HepG2 (cell line): ENCODE measurements around the gene ZKSCAN5. TPM values are rescaled to one million over a fixed set of nuclear protein-coding genes. Genes with fewer than 3 reads are reported as not detected.

Experiments
- CHD2 ChIP-seq: IDR thresholded peaks from 2 replicates; pipeline ENCODE4 v1.6.1; 2011; ENCODE audit warnings: low read depth, low read length, improper control_type of control experiment
- HCFC1 ChIP-seq: fragments of 150-350 bp; IDR thresholded peaks from 2 replicates; pipeline ENCODE4 v1.6.1; 2014; ENCODE audit warnings: low read depth, low read length
- KMT2A ChIP-seq: sonication (generic); formaldehyde crosslinking; IDR thresholded peaks from 2 replicates; pipeline ENCODE4 v1.4.0; 2020; ENCODE audit warnings: missing genetic modification reagents
- PCBP2 ChIP-seq: fragments of 200-400 bp; formaldehyde crosslinking; optimal IDR thresholded peaks from 2 replicates; pipeline ENCODE3; 2018; ENCODE audit warnings: low read length, low read depth; ENCODE audit not compliant: poor library complexity, severe bottlenecking
- TAF1 ChIP-seq: sonication (generic); formaldehyde crosslinking; IDR thresholded peaks from 2 replicates; pipeline ENCODE4 v1.4.0; 2020; ENCODE audit warnings: missing genetic modification reagents
- THAP11 ChIP-seq: IDR thresholded peaks from 2 replicates; pipeline ENCODE4 v1.6.1; 2016; ENCODE audit warnings: missing biosample characterization, missing genetic modification reagents
- ZFP62 ChIP-seq: sonication (generic); formaldehyde crosslinking; IDR thresholded peaks from 2 replicates; pipeline ENCODE4 v1.4.0; 2020; ENCODE audit warnings: missing genetic modification reagents
- ZNF615 ChIP-seq: sonication (generic); formaldehyde crosslinking; IDR thresholded peaks from 2 replicates; pipeline ENCODE4 v1.5.0; 2020; ENCODE audit warnings: mild to moderate bottlenecking, missing genetic modification reagents, borderline replicate concordance
- ZNF788 ChIP-seq: sonication (generic); formaldehyde crosslinking; IDR thresholded peaks from 2 replicates; pipeline ENCODE4 v1.5.0; 2020; ENCODE audit warnings: mild to moderate bottlenecking, missing genetic modification reagents, borderline replicate concordance
- ZZZ3 ChIP-seq: sonication (generic); formaldehyde crosslinking; IDR thresholded peaks from 2 replicates; pipeline ENCODE4 v1.4.0; 2020; ENCODE audit warnings: missing genetic modification reagents, mild to moderate bottlenecking, borderline replicate concordance
- polyA plus RNA-seq, 8 experiments: library from polyadenylated mRNA; depleted of rRNA in 3 of 8; stranded (reverse) in 7 of 8; unstranded in 1 of 8; fragments of >200 nt; fragmentation: Illumina TruSeq in 4 of 8; extraction: Trizol in 4 of 8; gene quantifications; 2 replicates each; pipeline versions ENCODE4 v1.2.1 to v1.2.3, GENCODE V29; 2011 to 2016; ENCODE audit warnings: low read depth in 4 of 8, missing spikeins in 1 of 8, mixed read lengths in 1 of 8; ENCODE audit not compliant: insufficient read depth in 1 of 8
- total RNA-seq, 5 experiments: library from RNA; depleted of rRNA; stranded (reverse); fragments of >200 nt; fragmentation: Illumina TruSeq; extraction: Trizol; gene quantifications; 2 replicates each; pipeline ENCODE4 v1.2.3, GENCODE V29; 2016; ENCODE audit warnings: low read depth in 1 of 5
- TF ChIP-seq, protein P1 (sequence below): sonication (generic); formaldehyde crosslinking; IDR thresholded peaks from 2 replicates; pipeline ENCODE4 v1.4.0; 2020; ENCODE audit warnings: missing genetic modification reagents
- TF ChIP-seq, protein P2 (sequence below): sonication (generic); formaldehyde crosslinking; IDR thresholded peaks from 2 replicates; pipeline ENCODE4 v1.8.1; 2022; ENCODE audit warnings: low read depth, mild to moderate bottlenecking, missing genetic modification reagents
- TF ChIP-seq, protein P3 (sequence below): sonication (generic); formaldehyde crosslinking; IDR thresholded peaks from 2 replicates; pipeline ENCODE4 v1.5.1; 2020; ENCODE audit warnings: mild to moderate bottlenecking, missing genetic modification reagents, moderate library complexity
- TF ChIP-seq, protein P4 (sequence below): sonication (generic); formaldehyde crosslinking; IDR thresholded peaks from 2 replicates; pipeline ENCODE4 v1.5.0; 2020; ENCODE audit warnings: missing genetic modification reagents, mild to moderate bottlenecking, borderline replicate concordance

The ZKSCAN5 gene
- total and polyA plus RNA-seq, 2 of the 13 experiments (the other 11 are each of a cell fraction or from before 2014, with no cell fraction given): 5.5 to 11.7 TPM

DNA sequence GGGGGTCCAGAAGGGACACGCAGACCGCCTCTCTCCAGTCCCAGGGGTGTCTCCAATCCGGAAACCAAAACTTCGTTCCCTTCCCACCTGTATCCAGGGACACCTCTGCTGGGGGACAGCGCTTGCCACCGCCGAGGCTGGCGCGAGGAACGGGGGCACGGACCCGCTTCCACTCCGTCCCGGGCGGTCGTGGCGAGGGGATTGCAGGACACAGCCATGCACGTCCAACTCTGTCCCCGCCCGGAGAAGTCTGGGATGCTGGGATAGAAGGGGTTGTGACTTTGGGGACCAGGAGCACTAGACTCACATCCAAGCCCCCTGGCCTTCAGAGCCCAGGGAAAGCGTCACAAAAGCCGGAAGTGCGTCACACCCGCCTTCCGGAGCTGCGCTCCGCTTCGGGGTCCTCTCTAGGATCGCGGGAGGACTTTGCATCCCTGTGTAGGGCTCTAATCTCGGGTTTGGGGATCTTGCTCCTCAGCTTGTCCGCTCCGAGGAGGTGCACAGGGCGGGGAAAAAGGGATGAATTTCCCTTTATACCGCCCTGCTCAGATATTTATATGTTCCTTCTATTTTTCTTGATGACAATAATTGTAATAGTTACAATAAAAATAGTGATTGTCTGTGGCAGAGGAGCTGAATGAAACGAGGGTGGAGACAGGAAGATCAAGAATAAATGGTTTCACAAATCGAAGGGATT is 47.5 kb downstream of the ZKSCAN5 start, which contains the start of gene FAM200A (continued):
- TF ChIP-seq, protein P1, sequence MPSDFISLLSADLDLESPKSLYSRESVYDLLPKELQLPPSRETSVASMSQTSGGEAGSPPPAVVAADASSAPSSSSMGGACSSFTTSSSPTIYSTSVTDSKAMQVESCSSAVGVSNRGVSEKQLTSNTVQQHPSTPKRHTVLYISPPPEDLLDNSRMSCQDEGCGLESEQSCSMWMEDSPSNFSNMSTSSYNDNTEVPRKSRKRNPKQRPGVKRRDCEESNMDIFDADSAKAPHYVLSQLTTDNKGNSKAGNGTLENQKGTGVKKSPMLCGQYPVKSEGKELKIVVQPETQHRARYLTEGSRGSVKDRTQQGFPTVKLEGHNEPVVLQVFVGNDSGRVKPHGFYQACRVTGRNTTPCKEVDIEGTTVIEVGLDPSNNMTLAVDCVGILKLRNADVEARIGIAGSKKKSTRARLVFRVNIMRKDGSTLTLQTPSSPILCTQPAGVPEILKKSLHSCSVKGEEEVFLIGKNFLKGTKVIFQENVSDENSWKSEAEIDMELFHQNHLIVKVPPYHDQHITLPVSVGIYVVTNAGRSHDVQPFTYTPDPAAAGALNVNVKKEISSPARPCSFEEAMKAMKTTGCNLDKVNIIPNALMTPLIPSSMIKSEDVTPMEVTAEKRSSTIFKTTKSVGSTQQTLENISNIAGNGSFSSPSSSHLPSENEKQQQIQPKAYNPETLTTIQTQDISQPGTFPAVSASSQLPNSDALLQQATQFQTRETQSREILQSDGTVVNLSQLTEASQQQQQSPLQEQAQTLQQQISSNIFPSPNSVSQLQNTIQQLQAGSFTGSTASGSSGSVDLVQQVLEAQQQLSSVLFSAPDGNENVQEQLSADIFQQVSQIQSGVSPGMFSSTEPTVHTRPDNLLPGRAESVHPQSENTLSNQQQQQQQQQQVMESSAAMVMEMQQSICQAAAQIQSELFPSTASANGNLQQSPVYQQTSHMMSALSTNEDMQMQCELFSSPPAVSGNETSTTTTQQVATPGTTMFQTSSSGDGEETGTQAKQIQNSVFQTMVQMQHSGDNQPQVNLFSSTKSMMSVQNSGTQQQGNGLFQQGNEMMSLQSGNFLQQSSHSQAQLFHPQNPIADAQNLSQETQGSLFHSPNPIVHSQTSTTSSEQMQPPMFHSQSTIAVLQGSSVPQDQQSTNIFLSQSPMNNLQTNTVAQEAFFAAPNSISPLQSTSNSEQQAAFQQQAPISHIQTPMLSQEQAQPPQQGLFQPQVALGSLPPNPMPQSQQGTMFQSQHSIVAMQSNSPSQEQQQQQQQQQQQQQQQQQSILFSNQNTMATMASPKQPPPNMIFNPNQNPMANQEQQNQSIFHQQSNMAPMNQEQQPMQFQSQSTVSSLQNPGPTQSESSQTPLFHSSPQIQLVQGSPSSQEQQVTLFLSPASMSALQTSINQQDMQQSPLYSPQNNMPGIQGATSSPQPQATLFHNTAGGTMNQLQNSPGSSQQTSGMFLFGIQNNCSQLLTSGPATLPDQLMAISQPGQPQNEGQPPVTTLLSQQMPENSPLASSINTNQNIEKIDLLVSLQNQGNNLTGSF (CRISPR knock-in tag): no peak
- TF ChIP-seq ZNF788 (CRISPR knock-in tag): peak; percentile 63; the same call in 1 of the 2 replicates
- TF ChIP-seq, protein P2, sequence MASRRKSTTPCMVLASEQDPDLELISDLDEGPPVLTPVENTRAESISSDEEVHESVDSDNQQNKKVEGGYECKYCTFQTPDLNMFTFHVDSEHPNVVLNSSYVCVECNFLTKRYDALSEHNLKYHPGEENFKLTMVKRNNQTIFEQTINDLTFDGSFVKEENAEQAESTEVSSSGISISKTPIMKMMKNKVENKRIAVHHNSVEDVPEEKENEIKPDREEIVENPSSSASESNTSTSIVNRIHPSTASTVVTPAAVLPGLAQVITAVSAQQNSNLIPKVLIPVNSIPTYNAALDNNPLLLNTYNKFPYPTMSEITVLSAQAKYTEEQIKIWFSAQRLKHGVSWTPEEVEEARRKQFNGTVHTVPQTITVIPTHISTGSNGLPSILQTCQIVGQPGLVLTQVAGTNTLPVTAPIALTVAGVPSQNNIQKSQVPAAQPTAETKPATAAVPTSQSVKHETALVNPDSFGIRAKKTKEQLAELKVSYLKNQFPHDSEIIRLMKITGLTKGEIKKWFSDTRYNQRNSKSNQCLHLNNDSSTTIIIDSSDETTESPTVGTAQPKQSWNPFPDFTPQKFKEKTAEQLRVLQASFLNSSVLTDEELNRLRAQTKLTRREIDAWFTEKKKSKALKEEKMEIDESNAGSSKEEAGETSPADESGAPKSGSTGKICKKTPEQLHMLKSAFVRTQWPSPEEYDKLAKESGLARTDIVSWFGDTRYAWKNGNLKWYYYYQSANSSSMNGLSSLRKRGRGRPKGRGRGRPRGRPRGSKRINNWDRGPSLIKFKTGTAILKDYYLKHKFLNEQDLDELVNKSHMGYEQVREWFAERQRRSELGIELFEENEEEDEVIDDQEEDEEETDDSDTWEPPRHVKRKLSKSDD (CRISPR knock-in tag): peak; percentile 94
- TF ChIP-seq, protein P3, sequence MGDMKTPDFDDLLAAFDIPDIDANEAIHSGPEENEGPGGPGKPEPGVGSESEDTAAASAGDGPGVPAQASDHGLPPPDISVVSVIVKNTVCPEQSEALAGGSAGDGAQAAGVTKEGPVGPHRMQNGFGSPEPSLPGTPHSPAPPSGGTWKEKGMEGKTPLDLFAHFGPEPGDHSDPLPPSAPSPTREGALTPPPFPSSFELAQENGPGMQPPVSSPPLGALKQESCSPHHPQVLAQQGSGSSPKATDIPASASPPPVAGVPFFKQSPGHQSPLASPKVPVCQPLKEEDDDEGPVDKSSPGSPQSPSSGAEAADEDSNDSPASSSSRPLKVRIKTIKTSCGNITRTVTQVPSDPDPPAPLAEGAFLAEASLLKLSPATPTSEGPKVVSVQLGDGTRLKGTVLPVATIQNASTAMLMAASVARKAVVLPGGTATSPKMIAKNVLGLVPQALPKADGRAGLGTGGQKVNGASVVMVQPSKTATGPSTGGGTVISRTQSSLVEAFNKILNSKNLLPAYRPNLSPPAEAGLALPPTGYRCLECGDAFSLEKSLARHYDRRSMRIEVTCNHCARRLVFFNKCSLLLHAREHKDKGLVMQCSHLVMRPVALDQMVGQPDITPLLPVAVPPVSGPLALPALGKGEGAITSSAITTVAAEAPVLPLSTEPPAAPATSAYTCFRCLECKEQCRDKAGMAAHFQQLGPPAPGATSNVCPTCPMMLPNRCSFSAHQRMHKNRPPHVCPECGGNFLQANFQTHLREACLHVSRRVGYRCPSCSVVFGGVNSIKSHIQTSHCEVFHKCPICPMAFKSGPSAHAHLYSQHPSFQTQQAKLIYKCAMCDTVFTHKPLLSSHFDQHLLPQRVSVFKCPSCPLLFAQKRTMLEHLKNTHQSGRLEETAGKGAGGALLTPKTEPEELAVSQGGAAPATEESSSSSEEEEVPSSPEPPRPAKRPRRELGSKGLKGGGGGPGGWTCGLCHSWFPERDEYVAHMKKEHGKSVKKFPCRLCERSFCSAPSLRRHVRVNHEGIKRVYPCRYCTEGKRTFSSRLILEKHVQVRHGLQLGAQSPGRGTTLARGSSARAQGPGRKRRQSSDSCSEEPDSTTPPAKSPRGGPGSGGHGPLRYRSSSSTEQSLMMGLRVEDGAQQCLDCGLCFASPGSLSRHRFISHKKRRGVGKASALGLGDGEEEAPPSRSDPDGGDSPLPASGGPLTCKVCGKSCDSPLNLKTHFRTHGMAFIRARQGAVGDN (CRISPR knock-in tag): peak; percentile 81
- TF ChIP-seq ZNF615 (CRISPR knock-in tag): no peak
- TF ChIP-seq HCFC1: peak; percentile 55; the same call in 1 of the 2 replicates
- peak; percentile 74; the same call in 1 of the 2 replicates for TF ChIP-seq TAF1 (CRISPR knock-in tag)
- peak; percentile 78; the same call in 1 of the 2 replicates for TF ChIP-seq ZZZ3
- TF ChIP-seq THAP11 (CRISPR knock-in tag): peak; percentile 93
- TF ChIP-seq KMT2A (CRISPR knock-in tag): peak; percentile 96
- TF ChIP-seq PCBP2: no peak
- TF ChIP-seq CHD2: no peak
- TF ChIP-seq ZFP62: no peak
- TF ChIP-seq, protein P4, sequence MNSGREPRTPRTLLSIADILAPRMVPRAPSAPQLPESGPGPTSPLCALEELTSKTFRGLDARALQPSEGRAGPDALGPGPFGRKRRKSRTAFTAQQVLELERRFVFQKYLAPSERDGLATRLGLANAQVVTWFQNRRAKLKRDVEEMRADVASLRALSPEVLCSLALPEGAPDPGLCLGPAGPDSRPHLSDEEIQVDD: no peak
